H1 (cell line): ENCODE measurements around the gene C16orf87.

Experiments used
- CEBPB ChIP-seq: IDR thresholded peaks from 2 replicates; pipeline ENCODE4 v1.6.1; 2012; ENCODE audit warnings: low read depth, low read length
- CHD2 ChIP-seq: IDR thresholded peaks from 2 replicates; pipeline ENCODE4 v1.6.1; 2012; ENCODE audit warnings: low read length, improper control_type of control experiment
- JUND ChIP-seq: IDR thresholded peaks from 2 replicates; pipeline ENCODE4 v1.6.1; 2011; ENCODE audit warnings: mild to moderate bottlenecking, improper control_type of control experiment, low read length
- POLR2A ChIP-seq, 2 experiments: IDR thresholded peaks; 1 replicate in 1 of 2; 2 replicates in 1 of 2; pipeline ENCODE4 v1.6.1; 2011; ENCODE audit warnings: low read depth in 2 of 2, low read length in 2 of 2, mild to moderate bottlenecking in 2 of 2; ENCODE audit errors: control extremely low read depth in 1 of 2
- POLR2AphosphoS5 ChIP-seq: IDR thresholded peaks from 2 replicates; pipeline ENCODE4 v1.6.1; 2011; ENCODE audit warnings: low read depth, low read length
- SIRT6 ChIP-seq: IDR thresholded peaks from one replicate; pipeline ENCODE4 v1.7.1; 2012; ENCODE audit warnings: low read length, inconsistent platforms
- TEAD4 ChIP-seq: IDR thresholded peaks from 2 replicates; pipeline ENCODE4 v1.6.1; 2012; ENCODE audit warnings: low read depth, low read length, inconsistent platforms, mixed read lengths
- TF ChIP-seq, protein P1 (sequence below), 3 experiments: IDR thresholded peaks; 1 replicate in 2 of 3; 2 replicates in 1 of 3; pipeline versions ENCODE4 v1.5.1 to v1.6.1; 2011; ENCODE audit warnings: low read length in 3 of 3, mild to moderate bottlenecking in 3 of 3, inconsistent platforms in 2 of 3, low read depth in 1 of 3, moderate library complexity in 1 of 3; ENCODE audit not compliant: insufficient read depth in 1 of 3; ENCODE audit errors: control extremely low read depth in 1 of 3

DNA sequence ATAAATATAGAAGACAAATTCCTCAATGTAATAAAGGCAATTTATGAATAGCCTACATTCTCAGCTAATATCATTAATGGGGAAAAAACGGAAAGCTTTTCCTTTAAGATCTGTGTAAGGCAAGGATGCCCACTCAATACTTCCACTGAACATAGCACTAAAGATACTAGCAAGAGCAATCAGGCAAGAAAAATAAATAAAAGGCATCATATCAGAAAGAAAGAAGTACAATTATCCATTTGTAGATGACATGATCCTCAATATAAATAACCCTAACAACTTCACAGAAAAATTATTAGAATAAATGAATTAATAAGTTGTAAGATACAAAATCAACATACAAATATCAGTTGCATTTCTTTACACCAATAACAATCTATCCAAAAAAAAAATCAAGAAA lies 37.1 kb downstream of the C16orf87 start:
- TF ChIP-seq JUND: no peak
- TF ChIP-seq, protein P1, sequence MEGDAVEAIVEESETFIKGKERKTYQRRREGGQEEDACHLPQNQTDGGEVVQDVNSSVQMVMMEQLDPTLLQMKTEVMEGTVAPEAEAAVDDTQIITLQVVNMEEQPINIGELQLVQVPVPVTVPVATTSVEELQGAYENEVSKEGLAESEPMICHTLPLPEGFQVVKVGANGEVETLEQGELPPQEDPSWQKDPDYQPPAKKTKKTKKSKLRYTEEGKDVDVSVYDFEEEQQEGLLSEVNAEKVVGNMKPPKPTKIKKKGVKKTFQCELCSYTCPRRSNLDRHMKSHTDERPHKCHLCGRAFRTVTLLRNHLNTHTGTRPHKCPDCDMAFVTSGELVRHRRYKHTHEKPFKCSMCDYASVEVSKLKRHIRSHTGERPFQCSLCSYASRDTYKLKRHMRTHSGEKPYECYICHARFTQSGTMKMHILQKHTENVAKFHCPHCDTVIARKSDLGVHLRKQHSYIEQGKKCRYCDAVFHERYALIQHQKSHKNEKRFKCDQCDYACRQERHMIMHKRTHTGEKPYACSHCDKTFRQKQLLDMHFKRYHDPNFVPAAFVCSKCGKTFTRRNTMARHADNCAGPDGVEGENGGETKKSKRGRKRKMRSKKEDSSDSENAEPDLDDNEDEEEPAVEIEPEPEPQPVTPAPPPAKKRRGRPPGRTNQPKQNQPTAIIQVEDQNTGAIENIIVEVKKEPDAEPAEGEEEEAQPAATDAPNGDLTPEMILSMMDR (IDR thresholded peaks at IDR 0.05; ENCODE audit: control extremely low read depth in 1 of 3, insufficient read depth in 1 of 3, low read depth in 1 of 3, low read length in 3 of 3): no peak
- TF ChIP-seq CHD2: no peak
- no peak for TF ChIP-seq TEAD4
- TF ChIP-seq POLR2A (IDR thresholded peaks at IDR 0.05; ENCODE audit: control extremely low read depth in 1 of 2, low read depth in 2 of 2, low read length in 2 of 2): no peak
- no peak for TF ChIP-seq SIRT6
- TF ChIP-seq POLR2AphosphoS5: no peak
- no peak for TF ChIP-seq CEBPB
